Stimulated activated CD4-positive, alpha-beta T cell treated with anti-CD3 and anti-CD28 coated beads, TNF-alpha, amount 100 ng/mL, for 1 hour (primary cell): Measurements from ENCODE around the gene RNU5B-1.

Experiments
- DNase-seq, 3 donors: peaks; one replicate each; pipeline ENCODE4 v3.0.0-alpha.2; 2020; ENCODE audit warnings: low read depth in 3 of 3, low spot score in 1 of 3

Gene RNU5B-1

DNA sequence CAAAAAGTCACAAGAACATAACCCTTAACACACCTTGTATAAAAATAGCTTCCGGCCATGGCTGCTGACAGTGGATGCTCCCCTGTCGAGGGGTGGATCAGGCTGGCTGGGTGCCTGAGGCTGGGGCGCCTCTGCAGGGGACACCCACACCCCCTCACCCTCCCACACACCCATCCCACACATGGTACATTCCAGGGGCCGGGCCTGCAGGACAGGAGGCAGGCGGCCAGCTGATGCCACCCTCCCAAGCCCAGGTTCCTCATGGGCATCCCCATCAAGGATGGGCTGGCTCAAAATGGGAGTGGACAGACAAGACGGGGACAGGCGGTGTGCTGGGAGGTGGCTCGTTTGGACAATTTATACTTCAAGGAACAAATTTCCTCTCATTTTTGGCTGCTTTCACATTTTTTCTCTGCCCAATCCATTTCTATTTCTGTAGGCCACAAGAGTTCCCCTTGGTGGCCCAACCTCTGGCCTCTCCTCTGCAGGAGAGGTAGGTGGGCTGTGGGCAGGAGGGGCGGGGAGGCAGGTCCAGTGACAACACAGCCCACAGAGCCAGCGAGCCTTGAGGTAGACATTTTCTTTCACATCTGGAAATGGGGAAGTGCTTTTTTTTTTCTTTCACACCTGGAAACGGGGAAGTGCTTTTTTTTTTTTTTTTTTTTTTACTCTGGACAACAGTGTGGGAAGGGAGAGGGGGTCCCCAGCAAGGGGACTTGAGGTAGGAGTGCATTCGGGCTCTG is 23.3 kb downstream of the RNU5B-1 start:
- no peak for DNase-seq

- DNase-seq: no peak
These were observed 24.2 kb downstream of the RNU5B-1 start for GRCh38 chr15:65328506-65329287.

DNA sequence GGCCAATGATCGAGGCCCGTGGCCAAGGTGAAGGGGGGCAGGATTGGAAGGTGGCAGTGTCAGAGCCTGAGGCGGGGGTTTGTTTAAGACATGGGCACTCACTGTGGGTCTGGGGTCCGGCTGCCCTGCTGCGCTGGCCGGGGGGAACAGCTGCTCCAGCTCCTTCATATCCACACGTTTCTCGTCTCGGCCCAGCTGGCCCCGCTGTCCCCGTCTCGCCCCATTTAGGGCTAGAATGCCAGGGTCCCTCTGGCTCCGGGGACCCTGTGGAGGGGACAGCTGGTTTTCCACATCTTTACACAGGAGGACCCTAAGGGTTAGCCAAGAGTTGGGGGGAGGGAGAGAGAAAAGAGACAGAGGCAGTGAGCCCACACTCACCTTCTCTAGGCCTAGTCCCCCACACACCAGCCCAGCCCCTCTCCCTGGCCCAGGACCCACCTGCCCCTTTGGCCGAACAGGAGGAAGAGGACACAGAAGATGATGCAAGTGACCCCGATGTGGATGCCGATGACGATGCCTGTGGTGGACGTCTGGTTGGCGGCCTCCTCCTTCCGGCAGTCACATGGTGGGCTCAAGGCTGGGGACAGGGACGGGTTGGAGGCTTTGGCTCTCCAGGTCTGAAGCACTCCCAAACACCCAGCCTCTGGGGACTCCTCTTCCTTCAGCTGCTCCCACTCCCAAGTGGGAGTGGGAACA is 25.0 kb downstream of the RNU5B-1 start:
- no peak for DNase-seq

DNA sequence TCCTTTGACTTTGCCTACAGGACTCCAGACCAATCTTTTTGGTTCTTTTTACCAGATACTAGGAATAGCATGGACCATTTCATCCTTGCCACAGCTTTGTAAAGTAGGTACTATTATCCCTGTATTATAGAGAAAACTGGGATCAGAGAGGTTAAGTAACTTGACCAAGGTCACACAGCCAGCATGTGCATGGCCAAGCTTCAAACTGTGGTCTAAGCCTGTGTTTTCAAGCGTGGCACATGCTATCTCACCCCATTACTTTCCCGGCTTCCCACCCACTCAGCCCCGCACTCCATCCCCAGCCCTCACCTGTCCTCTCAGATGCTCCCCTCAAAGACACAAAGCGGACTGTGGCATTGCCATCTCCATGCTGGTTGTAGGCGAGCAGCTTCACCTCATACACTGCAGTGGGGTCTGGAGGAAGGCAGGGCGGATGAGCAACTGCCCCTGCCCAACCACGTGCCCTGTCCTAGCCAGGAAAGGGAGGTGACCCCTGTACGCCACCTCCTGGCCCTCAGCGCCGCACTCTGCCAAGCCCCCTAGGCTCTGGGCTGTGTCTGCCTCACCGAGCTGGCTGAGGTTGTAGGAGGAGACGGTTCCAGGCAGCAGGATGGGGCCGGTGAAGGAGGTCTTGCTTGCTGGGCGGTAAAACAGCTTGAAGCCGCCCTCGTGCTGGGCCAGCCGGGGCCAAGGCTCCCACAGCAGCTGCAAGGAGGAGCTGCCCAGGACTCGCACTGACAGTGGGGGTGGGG is 25.7 kb downstream of the RNU5B-1 start:
- no peak for DNase-seq

DNA sequence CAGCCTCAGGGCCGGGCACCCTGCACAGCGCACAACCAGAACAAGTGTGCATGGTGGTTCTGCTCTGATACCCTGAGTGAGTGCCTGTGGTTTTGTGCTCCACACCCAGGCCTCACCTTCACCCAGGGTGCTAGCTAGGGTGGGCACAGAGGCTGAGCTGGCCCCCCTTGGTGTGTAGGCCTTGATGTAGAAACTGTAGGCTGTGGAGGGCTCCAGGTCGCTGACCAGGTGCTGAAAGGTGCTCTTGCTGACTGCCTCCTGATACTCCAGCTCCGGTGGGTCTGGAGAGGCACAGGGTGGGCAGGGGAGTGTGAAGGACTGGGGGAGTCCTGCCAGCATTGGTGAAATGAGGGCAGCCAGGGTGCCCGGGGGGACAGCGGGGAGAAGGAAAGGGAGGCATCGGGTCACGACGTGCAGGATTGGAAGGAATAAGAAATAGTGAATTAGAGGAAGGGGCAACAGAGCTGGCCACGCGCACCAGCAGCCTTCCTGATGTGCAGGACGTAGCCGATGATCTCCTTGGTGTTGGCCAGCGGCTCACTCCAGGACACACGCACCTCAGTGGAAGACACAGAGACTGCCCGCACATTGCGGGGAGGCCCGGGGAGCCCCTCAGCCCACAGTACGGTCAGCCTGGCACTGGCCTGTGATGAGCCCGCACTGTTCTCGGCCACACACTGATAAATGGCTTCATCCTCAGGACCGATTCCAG is 26.6 kb downstream of the RNU5B-1 start:
- DNase-seq: no peak

DNA sequence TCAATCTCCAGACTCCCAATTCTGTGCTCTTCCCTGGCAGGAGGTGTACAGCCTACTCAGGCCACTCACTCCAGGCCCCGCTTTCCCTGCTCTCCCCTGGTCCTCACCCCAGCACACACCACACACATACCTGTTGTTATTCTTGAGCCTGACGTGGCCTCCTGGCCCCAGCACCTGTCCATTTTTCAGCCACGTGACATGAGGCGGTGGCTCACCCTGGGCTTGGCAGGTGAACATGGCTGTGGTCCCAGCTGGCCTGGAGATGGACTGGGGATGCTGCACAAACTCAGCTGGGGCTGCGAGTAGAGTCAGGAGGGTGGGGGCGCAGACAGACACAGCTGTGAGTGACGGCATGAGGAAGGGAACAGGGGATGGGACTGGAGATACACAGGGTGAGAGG is 27.3 kb downstream of the RNU5B-1 start:
- no peak for DNase-seq

DNA sequence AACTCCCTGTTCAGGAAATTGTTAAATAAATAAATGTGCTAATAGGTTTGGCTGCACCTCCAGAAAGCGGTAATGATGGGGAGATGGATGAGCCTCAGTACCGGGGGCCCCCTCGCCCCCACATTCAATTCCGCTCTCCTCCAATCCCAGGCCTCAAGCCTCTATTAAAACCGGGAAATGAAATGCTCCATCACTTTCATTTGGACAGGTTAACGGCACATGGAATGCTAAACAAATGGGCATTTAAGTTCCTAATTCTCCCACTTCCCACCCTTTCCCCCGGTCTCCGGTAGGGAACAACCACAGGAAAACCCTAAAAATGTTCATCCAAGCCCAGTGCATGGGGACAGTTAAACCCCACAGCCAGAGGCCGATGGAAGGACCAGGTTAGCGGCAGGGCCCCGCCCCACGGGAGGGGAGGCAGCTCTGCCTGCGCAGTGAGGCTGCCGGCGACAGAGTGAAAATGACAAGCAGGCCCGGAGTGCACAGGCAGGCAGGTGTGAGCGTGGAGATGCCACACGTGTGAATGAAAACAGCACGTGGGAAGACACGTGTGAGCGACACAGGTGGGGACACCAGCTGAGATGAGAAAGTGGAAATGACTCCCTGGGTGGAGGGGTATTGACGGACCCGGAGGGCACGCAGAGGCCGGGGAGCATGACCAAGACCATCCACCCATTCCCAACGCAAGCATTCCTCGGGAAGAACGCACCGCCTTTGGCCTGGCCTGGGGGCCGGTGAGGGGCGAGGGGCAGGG is 28.1 kb downstream of the RNU5B-1 start:
- DNase-seq: no peak

DNA sequence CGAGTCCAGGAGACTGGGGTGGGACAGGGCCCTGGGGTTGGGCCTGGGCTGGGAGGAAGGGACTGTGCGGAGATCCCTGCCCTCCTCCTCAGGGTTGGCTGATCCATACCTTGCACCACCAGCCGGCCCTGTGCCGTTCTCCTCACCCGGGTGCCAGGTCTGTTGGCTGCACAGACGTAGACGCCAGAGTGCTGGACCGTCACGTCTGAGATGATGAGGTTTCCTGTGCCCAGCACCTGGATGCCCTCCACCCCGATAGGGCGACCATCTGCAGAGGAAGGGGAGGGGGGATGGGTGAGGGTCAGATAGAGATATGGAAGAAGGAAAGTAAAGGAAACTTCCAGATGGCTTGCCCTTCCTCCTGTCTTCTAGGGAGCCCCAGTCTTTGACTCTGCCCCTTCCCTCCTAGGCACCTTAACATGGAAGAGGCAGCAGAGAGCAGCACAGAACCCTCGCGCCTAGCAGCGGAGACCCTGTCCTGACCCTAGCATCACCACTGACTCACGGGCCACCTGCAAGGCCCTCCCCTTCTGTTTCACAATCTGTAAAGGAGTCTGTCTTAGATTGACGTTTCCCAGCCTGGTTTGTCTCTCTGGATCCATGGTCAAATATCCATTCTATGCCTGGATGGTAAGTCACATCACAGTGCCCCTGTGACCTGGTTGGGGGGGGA is 28.8 kb downstream of the RNU5B-1 start:
- no peak for DNase-seq

DNA sequence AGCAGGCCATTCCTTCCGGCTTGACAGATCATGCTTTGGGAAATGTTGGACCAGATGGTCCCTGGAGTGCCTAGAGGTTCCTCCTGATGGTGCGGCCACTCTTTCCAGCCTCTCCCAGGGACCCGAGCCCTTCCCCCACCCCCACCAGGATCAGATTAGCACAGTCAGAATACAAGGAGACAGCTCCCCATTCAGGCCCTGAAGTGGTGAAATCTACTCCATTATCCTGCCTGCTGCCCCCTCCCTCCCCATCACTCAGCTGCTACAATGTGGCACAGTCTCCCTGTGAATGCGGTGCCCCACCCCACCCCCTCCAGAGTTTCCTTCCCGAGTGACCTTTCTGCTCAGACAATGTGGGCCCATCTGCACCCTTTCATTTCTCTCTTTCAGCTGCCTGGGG is 29.4 kb downstream of the RNU5B-1 start:
- DNase-seq: no peak

- no peak for DNase-seq
These were observed 30.2 kb downstream of the RNU5B-1 start for GRCh38 chr15:65334586-65335231.

DNA sequence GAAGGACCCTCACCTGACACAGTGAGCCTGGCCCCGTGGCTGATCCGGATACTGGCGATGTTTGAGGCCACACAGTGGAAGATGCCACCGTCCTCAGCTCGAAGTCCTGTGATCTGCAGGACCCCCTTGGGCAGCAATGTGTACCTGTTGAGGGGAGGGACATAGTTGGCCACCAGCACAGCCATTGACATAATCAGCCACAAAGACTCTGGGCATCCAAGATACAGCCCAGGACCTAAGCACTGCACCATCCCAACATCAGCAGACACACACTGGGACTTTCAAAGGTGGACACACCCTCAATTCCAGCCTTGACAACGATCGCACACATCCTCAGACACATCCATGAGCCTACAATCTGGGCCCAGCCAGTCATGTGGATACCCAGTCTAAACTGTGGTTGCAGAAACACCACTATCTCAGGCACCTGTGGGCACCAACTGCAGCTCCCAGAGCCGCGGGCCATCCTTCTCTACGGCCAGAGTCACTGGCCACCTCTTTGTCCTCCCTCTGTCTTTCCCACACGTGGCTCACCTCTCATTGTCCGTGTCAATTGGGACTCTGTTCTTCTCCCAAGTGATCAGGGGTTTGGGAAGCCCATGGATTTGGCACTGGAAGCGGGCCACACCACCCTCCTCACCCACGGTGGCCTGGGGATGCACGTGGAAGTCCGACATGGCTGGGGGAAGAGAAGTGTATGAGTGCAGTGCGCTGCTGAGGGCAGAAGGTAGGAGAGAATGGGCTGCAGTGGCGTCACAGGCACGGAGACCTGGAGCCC is 31.0 kb downstream of the RNU5B-1 start:
- DNase-seq: no peak

DNA sequence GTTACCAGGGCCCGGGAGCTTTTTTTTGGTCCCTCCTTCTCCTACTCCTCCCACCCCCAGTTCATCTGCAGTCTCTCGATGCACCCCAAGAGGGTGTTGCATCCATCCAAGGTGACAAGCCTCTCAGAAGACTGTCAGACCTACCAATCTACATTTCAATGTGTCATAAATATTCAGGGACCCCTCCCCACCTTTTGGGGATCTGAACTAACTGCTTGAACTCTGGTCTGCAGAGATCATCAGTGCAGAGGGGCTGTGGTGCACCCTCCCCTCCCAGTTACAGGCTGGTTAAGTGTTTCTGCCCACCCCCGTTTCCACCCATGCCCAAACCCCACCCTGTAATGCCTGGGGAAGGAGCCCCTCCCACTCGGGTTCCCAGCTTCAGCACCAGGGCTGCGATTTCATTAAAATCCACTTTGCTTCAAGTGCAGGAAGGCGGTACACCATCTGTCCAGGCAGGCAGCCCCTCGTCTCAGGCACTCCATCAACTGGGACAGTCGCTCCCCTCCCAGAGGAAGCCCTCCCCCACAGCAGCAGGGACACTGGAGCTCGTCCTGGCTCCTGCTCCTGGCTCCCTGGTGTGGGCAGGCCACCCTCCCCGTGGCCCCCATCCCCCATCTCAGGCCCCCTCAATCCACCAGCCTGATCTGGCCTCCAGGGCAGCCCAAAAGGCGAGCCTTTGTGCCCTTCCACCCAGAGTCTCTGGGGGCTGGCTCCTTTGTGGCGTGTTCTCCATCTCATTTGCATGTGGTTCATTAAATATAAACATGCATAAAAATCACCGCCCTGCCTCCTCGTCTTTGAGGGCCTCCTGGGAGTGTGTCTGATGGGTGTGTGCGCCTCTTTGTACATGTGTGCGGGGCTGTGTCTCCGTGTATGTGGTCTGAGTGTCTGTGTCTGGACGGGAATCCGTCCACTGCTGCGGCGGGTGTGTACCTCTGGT is 32.3 kb downstream of the RNU5B-1 start:
- no peak for DNase-seq

- DNase-seq: no peak
These were observed 33.1 kb downstream of the RNU5B-1 start for GRCh38 chr15:65337436-65338070.

GRCh38 chr15:65338366-65338765 is 33.9 kb downstream of the RNU5B-1 start:
- no peak for DNase-seq

DNA sequence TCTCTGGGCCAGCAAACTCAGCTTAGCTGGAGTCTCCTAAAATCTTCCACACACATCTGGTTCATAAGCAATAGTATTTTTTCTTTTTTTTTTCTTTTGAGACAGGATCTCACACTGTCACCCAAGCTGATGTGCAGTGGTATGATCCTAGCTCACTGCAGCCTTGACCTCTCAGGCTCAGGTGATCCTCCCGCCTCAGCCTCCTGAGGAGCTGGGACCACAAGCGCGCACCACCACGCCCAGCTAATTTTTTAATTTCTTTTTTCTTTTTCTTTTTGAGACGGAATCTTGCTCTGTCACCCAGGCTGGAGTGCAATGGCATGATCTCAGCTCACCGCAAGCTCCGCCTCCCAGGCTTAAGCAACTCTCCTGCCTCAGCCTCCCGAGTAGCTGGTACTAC is 34.3 kb downstream of the RNU5B-1 start:
- no peak for DNase-seq

- no peak for DNase-seq
These were observed 34.9 kb downstream of the RNU5B-1 start for GRCh38 chr15:65339416-65339815.

- DNase-seq: no peak
These were observed 35.4 kb downstream of the RNU5B-1 start for GRCh38 chr15:65339920-65340319.
